GM19239 (cell line): ENCODE results near the gene CFAP97.
"Not testable (repeated sequence)": the region's sequence is repeated elsewhere in the genome, so short reads cannot be mapped to it uniquely, and the experiment has no call there.

ENCODE experiments used
- DNase-seq: peaks from one replicate; pipeline ENCODE4 v3.0.0; 2011; ENCODE audit warnings: low spot score; ENCODE audit not compliant: insufficient read length
- FAIRE-seq: peaks from 2 replicates; lab custom pipeline; 2011; peaks lifted over from hg19 to GRCh38; lab: Jason Lieb, UNC

The CFAP97 gene

DNA sequence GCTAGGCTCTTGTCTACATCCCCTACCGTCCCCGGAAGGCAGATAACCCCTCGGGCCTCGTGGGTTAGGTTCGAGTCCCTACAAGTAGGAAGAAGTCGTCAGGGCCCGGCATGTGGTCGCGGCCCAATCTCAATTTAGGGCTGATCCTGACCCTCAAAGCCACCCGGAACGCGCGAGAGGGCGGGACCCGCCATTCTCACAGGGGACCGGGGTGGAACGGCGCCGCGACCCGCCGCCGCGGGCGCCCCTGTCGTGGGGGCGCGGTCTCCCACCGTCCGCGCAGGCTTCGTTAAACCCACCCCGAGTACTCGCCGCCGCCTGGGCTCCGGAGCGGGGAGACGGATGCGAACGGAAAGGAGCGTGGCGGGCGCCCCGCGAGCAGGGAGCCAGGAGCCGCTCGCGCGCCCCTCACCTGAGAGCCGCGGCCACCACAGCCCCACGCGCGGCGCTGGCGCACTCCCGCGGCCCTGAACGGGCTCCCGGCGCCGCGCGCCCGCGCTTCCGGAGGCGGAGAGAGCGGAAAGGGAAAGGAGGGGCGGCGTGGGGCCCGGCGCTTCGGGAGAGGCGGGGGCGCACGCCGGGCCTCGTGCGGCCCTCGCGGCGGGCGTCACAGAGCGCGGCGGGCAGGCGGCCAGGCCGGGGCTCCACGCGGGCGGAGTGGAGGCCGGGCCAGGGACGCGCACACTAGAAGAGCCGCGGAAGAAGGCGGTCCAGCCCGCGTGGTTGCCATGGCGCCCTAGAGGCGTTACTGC lies at the start of gene CFAP97:
CFAP97 (minus strand) TSS at position 515 of the 752 bp plus-strand sequence. CDS start 12,804 bp downstream, outside the sequence.
- peak; percentile 75 for DNase-seq
- FAIRE-seq = peak; percentile 81

- peak; percentile 26 for FAIRE-seq
- no peak for DNase-seq
Observed at GRCh38 chr4:185249105-185249504, 45.3 kb upstream of the CFAP97 start.

GRCh38 chr4:185248393-185249039 lies 44.7 kb upstream of the CFAP97 start:
- FAIRE-seq (no peak), DNase-seq (no peak)

- DNase-seq (no peak), FAIRE-seq (peak; percentile 76)
Observed at GRCh38 chr4:185247151-185247550, 43.4 kb upstream of the CFAP97 start.

DNA sequence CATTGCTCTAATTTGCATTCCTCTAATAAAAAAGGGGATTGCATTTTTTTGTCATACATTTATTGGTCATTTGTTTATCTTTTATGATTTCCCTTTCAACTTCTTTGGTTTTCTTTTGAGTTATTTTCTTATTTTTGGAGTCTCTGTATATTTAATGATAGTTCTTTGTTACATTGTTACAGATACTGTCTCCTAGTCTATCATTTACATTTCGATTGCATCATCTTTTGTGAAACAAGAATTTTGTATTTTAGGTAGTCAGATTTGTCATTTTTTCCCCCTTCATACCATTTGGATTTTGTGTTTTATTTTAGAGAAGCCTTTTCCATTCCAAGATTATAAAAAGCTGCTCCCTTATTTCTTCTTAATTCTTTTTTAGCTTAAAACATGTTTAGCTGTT lies 42.7 kb upstream of the CFAP97 start:
- no peak for DNase-seq

GRCh38 chr4:185244763-185245162 lies 41.0 kb upstream of the CFAP97 start:
- no peak for DNase-seq
- FAIRE-seq = no peak

More for the DNA sequence above, 42.7 kb upstream of the CFAP97 start:
- FAIRE-seq = peak; percentile 23

GRCh38 chr4:185243879-185244278 lies 40.1 kb upstream of the CFAP97 start:
- FAIRE-seq (no peak), DNase-seq (no peak)

- no peak for DNase-seq
- no peak for FAIRE-seq
Observed at GRCh38 chr4:185242749-185243533, 39.1 kb upstream of the CFAP97 start.

GRCh38 chr4:185240486-185240885 lies 36.7 kb upstream of the CFAP97 start:
- not testable (repeated sequence) for FAIRE-seq, DNase-seq

GRCh38 chr4:185238750-185239149 lies 35.0 kb upstream of the CFAP97 start:
- no peak for DNase-seq
- FAIRE-seq = no peak

- FAIRE-seq (no peak), DNase-seq (no peak)
Observed at GRCh38 chr4:185238215-185238681, 34.4 kb upstream of the CFAP97 start.

GRCh38 chr4:185237175-185237574 lies 33.4 kb upstream of the CFAP97 start:
- FAIRE-seq (no peak), DNase-seq (no peak)

DNA sequence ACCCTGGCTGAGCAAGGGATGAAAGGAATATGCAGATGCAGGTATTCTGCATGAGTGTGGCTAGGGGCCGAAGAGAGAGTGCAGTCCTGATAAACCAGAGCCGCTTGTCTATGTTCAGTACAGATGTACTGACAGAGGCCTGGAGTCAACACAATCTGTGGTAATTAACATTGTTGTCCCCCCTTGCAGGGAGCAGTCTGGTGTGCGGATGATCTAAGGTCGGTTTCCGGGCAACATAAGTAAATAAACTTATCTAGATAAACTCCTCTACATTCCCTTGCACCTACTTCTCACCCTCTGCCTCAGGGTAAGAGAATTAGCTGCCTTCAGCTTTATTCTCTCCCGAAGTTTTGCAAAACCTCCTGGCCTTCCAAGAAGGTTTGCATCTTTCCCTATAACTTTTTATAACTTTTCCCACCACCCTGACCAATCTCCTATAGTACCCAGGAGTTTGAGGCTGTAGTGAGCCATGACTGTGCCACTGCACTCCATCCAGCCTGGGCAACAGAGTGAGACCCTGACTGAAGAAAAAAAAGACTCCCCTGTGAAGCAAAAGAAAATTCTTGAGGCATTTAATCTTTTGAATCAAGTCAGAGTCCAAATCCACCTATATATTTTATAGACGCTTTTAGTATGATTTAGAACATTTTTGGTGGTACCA lies 32.2 kb upstream of the CFAP97 start:
- no peak for DNase-seq
- no peak for FAIRE-seq

- no peak for DNase-seq
- peak; percentile 18 for FAIRE-seq
Observed at GRCh38 chr4:185235119-185235842, 31.5 kb upstream of the CFAP97 start.

DNA sequence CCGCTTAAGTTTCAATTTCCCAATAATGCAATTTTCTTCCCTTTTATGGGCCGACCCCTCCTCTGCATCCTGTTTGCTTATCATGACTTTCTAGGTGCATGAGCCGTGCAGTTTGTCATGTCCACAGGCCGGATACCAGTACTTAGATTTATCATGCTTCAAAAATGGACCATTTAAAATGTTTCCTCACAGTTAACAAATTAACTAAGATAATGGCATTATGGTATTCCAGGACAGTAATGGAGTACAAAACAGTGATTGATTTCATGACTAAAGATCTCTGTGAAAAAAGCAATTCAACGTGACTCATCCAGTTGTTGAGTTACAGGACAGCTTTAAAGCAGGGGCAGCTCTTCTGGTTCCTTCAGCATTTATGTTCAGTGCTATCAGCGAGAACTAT lies 28.6 kb upstream of the CFAP97 start:
- FAIRE-seq = no peak
- DNase-seq = no peak

- no peak for FAIRE-seq
Observed at GRCh38 chr4:185229021-185229818, 25.4 kb upstream of the CFAP97 start.

DNA sequence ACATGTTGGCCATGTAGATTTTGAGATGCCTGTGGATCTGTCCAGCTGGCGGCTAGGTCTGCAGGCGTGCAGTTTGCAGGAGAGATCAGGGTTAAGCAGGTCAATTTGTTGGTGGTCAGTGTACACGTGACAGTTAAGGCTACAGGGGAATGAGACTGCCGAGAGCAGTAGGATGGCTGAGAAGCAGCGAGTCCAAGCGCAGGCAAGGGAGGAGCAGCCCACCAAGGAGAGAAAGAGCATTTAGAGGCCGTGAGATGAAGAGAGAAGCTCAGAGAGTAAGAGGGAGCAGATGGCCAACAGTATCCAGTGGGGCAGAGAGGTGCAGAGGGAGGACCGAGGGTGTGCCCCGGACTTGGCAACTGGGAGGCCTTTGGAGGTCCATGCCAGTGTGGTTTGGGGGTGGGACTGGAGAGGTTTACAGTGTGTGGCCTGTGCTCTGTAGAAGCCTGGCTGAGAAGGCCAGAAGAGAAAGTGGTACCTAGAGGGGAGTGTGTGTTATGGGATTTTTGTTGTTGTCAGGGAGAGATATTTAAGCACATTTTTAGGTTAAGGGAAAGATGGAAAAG lies 24.0 kb upstream of the CFAP97 start:
- no peak for FAIRE-seq
- DNase-seq = no peak

More at GRCh38 chr4:185229021-185229818, 25.4 kb upstream of the CFAP97 start:
- DNase-seq = no peak

GRCh38 chr4:185227131-185227551 lies 23.3 kb upstream of the CFAP97 start:
- DNase-seq (no peak), FAIRE-seq (peak; percentile 76)
